ENCODE results near the gene BEST4.

BEST4 gene
- long read RNA-seq, result 0 reads

DNA sequence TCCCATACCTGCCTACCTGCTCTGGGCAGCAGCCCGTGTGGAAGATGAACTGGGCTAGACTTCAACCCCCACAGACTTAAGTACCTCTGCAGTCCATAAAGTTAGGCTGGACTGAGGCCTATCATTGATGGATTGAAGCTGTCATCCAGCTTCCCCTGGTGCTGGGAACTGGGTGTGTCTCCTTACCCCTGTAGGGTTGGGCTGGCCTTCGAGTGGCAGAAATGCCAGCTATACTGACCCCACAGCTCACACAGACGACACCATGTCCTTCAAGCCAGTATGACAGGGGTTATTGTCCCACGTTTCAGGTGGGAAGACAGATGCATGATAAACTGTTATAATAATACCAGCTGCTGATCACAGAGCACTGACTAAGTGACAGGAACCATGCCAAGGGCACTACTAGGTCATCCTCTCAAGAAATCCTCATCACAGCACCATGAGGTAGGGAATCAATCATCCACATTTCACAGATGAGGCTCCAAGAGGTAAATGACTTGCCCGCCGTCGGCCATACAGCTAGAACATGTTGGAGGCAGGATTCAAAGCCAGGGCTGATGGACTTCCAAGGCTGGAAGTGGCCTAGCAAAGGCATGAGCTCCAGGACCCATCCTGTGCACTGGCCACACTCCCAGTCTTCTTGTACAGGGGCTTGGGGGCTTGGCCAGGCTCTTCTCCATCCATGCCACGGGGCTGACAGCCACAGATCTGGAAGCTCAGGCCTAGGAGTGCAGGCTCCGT is at the start of gene BEST4:
Gene BEST4 (minus strand): TSS at position 51 of the 741 bp plus-strand sequence. CDS start 465 bp downstream, outside the sequence.
- Histone ChIP-seq H3K4me3 (replicated peaks; ENCODE audit: insufficient read depth, low read length) (no peak within 1 kb of the TSS), H3K27ac (replicated peaks) (no peak within 1 kb of the TSS), H3K27me3 (ENCODE audit: insufficient read depth, poor library complexity, severe bottlenecking) (no peaks in the 10 kb centered on the region)
- TF ChIP-seq, protein P1, sequence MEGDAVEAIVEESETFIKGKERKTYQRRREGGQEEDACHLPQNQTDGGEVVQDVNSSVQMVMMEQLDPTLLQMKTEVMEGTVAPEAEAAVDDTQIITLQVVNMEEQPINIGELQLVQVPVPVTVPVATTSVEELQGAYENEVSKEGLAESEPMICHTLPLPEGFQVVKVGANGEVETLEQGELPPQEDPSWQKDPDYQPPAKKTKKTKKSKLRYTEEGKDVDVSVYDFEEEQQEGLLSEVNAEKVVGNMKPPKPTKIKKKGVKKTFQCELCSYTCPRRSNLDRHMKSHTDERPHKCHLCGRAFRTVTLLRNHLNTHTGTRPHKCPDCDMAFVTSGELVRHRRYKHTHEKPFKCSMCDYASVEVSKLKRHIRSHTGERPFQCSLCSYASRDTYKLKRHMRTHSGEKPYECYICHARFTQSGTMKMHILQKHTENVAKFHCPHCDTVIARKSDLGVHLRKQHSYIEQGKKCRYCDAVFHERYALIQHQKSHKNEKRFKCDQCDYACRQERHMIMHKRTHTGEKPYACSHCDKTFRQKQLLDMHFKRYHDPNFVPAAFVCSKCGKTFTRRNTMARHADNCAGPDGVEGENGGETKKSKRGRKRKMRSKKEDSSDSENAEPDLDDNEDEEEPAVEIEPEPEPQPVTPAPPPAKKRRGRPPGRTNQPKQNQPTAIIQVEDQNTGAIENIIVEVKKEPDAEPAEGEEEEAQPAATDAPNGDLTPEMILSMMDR (IDR thresholded peaks at IDR 0.05; ENCODE audit: insufficient read depth, low read length), result no peak
- TF ChIP-seq, protein P2, sequence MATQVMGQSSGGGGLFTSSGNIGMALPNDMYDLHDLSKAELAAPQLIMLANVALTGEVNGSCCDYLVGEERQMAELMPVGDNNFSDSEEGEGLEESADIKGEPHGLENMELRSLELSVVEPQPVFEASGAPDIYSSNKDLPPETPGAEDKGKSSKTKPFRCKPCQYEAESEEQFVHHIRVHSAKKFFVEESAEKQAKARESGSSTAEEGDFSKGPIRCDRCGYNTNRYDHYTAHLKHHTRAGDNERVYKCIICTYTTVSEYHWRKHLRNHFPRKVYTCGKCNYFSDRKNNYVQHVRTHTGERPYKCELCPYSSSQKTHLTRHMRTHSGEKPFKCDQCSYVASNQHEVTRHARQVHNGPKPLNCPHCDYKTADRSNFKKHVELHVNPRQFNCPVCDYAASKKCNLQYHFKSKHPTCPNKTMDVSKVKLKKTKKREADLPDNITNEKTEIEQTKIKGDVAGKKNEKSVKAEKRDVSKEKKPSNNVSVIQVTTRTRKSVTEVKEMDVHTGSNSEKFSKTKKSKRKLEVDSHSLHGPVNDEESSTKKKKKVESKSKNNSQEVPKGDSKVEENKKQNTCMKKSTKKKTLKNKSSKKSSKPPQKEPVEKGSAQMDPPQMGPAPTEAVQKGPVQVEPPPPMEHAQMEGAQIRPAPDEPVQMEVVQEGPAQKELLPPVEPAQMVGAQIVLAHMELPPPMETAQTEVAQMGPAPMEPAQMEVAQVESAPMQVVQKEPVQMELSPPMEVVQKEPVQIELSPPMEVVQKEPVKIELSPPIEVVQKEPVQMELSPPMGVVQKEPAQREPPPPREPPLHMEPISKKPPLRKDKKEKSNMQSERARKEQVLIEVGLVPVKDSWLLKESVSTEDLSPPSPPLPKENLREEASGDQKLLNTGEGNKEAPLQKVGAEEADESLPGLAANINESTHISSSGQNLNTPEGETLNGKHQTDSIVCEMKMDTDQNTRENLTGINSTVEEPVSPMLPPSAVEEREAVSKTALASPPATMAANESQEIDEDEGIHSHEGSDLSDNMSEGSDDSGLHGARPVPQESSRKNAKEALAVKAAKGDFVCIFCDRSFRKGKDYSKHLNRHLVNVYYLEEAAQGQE (IDR thresholded peaks at IDR 0.05; ENCODE audit: insufficient replicate concordance, low read depth), result no peak
- TF ChIP-seq SPI1 (IDR thresholded peaks at IDR 0.05; ENCODE audit: borderline replicate concordance, low read depth) (no peak), GABPA (IDR thresholded peaks at IDR 0.05; ENCODE audit: low read depth) (no peak), POLR2AphosphoS5 (IDR thresholded peaks at IDR 0.05; ENCODE audit: low read depth) (no peak)
- DNase-seq (ENCODE audit: low read depth in 1 of 2, low spot score in 1 of 2), result no peak

DNA sequence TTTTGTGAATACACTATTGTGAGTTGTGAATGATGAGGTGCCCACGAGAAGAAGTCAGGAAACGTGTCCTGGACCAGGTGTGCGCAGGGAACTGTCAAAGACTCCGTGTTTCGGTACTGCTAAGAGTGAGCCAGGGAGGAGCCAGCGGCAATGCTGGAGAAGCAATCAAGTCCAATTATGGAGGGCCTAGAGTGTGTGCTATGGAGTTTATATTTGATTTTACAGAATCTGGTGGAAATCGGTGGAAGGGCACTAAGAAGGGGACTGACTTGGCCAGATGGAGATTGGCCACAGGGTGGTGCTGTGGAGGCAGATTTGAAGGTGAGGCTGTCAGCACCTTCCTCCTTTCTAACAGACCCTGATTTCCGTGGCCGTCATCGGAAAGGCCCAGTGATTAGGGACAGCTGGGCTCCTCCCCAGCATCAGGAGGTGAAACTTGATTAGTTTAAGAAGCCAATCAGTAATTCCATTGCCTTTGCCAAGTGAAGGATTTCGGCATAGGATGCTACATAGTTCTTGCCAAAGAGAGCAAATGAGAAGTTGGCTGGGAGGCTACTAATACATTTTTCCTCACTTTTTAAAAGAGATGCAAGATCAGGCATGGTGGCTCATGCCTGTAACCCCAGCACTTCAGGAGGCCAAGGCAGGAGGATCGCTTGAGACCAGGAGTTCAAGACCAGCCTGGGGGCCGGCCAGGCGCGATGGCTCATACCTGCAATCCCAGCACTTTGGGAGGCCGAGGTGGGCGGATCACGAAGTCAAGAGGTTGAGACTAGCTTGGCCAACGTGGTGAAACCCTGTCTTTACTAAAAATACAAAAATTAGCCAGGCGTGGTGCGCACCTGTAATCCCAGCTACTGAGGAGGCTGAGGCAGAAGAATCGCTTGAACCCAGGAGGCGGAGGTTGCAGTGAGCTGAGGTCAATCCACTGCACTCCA is 48.0 kb upstream of the BEST4 start:
- no peak for TF ChIP-seq GABPA (IDR thresholded peaks at IDR 0.05; ENCODE audit: low read depth)
- TF ChIP-seq, protein P1 (IDR thresholded peaks at IDR 0.05; ENCODE audit: insufficient read depth, low read length), result peak; percentile 81
- Histone ChIP-seq H3K4me3 (replicated peaks; ENCODE audit: insufficient read depth, low read length) (no peak overlapping the region), H3K27me3 (ENCODE audit: insufficient read depth, poor library complexity, severe bottlenecking) (no peaks in the 10 kb centered on the region), H3K27ac (replicated peaks) (no peak overlapping the region)
- DNase-seq (ENCODE audit: low read depth in 1 of 2, low spot score in 1 of 2), result peak in 1 of 2 experiments; percentile 87

DNA sequence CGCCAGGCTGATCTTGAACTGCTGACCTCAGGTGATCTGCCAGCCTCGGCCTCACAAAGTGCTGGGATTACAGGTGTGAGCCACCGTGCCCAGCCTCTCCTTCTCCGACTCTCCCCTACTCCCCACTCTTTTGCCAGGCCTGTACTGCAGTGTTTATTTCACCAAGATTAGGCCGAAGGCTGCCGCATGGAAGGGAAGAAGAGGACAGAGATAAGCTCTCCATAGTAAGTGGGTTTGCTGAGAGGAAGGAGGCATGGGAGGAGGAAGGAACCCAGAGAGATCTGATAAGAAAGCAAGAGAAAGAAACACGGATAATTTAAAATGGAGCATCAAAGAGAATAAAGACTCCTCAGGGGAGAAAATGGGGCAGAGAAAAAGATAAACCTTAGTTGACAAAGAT is 46.4 kb upstream of the BEST4 start:
- TF ChIP-seq, protein P2 (IDR thresholded peaks at IDR 0.05; ENCODE audit: insufficient replicate concordance, low read depth), result no peak
- no peak for TF ChIP-seq POLR2AphosphoS5 (IDR thresholded peaks at IDR 0.05; ENCODE audit: low read depth)
- TF ChIP-seq SPI1 (IDR thresholded peaks at IDR 0.05; ENCODE audit: borderline replicate concordance, low read depth), result no peak
- TF ChIP-seq, protein P1 (IDR thresholded peaks at IDR 0.05; ENCODE audit: insufficient read depth, low read length), result no peak
- no peak for TF ChIP-seq GABPA (IDR thresholded peaks at IDR 0.05; ENCODE audit: low read depth)
- DNase-seq (ENCODE audit: low read depth in 1 of 2, low spot score in 1 of 2), result no peak
- Histone ChIP-seq H3K4me3 (replicated peaks; ENCODE audit: insufficient read depth, low read length) (no peak overlapping the region), H3K27ac (replicated peaks) (no peak overlapping the region), H3K27me3 (ENCODE audit: insufficient read depth, poor library complexity, severe bottlenecking) (no peaks in the 10 kb centered on the region)

Data from HL-60 (cell line).